DMS114 treated with DMSO at 0.1 percent for 48 hours (cell line): ENCODE data around the gene MSH2.
"Not testable (repeated sequence)": the region's sequence is repeated elsewhere in the genome, so short reads cannot be mapped to it uniquely, and the experiment has no call there.

Source experiments
- DNase-seq: peaks from one replicate; lab custom pipeline; 2025; ENCODE audit not compliant: unreplicated experiment; lab: John Stamatoyannopoulos, UW

Gene MSH2

DNA sequence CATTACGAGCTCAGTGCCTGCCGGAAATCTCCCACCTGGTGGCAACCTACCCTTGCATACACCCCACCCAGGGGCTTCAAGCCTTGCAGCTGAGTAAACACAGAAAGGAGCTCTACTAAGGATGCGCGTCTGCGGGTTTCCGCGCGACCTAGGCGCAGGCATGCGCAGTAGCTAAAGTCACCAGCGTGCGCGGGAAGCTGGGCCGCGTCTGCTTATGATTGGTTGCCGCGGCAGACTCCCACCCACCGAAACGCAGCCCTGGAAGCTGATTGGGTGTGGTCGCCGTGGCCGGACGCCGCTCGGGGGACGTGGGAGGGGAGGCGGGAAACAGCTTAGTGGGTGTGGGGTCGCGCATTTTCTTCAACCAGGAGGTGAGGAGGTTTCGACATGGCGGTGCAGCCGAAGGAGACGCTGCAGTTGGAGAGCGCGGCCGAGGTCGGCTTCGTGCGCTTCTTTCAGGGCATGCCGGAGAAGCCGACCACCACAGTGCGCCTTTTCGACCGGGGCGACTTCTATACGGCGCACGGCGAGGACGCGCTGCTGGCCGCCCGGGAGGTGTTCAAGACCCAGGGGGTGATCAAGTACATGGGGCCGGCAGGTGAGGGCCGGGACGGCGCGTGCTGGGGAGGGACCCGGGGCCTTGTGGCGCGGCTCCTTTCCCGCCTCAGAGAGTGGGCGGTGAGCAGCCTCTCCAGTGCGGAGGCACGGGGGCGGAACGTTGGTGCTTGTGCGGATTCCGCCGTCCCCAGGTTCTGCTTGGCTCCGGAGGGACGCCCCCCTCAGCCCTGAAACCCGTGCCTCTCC is at the start of gene MSH2:
Gene MSH2, plus strand, starts transcription at position 352 of the 804 bp plus-strand sequence. Its CDS starts 36 bp downstream, at position 388.
- DNase-seq, result peak; percentile 87

DNA sequence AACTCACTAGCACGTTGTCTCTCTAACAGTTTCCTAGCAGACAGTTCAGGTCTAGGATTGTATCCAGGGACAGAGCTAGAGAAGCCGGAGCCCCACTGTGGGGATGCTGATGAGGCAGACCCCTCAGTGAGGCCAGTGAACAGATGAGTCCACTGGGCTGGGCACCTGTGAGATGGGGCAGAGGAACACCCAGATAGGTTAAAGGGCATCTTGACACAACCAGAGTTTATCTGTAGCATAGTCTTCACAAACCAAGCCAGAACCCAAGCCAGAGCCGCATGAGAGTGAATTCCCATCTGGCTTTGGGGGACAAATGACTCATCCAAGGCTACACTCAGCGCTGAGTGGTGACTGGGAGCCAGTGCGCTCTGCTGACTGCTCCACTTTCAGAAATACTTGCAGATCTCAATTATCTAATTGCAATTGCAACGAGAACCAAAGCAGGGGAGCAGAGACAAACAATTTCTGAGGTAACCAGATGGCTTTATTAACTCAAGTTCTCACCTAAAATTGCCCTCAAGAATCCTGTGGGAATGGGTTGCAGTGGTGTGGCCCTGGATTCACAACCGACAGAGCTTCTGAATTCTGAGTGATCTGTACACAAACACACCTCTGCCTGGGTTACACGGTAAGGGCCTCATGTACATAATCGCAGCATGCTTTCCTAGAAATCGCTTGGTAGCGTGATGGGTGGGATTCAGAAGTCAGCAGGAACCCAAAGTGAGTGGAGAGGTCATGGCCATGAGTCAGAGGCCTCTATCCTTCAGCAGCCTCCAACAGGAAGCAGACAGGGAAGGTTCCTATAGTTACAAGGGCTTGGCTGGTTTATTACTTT is 48.7 kb upstream of the MSH2 start:
- no peak for DNase-seq

DNA sequence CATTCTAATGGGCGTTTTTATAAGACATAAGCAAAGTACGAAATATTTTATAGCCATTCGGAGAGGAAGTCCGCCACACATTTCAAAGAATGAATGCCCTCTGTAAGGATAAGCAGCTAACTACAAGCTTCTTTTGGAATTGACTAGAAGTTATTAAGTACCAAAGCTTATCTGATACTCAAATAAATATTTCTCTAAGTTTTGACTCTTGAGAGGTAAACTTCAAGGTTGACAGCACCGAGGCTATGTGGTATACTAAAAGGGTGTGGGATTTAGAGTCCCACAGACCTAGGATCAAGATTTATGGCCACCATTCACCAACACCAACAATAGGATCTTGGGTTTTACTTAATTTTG is 48.1 kb upstream of the MSH2 start:
- DNase-seq, result no peak

DNA sequence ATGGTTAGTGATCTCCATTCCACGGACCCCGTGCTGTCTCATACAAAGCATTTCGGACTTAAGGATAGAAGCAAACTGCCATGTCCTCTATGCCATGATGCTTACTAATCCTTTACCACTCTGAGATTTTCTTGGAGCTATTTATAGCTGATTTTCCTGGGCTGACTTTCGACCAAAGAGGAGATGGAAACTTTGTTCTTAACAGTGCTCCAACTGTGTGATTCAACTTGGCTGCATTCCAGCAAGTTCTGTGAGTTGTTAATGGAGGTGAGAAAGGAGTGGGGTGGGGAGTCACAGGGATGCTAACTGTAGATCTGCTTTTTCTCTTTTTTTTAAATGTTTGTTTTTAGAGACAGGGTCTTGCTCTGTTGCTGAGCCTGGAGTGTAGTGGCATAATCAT is 45.5 kb upstream of the MSH2 start:
- no peak for DNase-seq

DNA sequence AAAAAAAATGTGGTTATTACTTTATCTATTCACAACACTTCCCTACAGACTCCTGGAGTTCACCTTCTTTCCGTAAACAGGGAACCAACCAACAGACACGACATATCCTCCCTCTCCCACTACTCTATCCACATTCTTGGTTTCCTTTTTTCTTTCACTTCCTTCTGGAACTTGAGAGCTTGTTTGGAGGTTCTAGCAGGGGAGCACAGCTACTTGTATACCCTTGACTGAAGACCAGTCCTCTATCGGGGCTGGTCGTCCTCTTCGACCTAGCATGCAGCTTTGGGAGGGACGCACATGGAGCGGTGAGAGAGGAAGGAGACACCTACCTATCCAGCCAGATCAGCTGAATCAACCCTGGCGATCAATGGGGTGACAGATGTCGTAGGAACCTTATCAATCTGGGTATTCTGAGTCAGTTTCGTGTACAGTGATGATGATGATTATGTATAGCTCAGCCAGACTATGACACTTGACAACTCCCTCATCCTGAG is 43.5 kb upstream of the MSH2 start:
- no peak for DNase-seq

DNA sequence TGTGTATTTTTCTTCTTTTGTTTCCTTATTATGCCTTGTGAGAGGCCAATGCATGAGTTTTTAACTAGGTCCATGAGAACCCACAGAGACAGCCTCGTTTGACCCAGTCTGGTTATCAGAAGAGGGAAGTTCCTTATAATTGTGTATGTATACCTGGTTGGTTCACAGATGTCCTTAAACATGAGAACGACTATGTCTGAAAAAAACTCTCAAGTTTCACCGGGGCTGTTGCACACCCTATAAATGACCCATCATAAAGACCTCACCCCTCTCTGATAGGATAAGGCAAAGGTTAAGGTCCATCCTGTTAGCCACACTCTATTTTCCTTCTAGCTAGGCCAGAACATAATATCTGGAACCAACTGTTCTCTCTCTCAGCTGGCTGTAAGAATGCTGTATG is 42.7 kb upstream of the MSH2 start:
- DNase-seq, result no peak

DNA sequence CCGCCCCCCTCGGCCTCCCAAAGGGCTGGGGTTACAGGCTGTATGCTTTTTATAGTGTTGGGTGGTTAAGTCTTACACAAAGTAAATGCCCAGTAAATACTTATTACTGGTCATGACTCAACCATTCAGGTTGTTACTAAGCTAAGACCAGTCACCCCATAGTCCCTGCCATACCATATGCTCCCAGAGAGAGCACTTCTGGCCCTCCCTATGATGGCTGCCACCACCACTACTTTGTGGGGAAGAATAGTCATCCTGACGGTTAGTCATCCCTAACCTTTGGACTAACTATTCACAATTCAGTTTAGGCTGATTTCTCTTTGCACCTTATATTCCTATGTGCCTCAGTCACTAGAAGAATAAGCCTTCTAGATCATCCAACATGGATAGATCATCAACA is 42.0 kb upstream of the MSH2 start:
- no peak for DNase-seq

DNA sequence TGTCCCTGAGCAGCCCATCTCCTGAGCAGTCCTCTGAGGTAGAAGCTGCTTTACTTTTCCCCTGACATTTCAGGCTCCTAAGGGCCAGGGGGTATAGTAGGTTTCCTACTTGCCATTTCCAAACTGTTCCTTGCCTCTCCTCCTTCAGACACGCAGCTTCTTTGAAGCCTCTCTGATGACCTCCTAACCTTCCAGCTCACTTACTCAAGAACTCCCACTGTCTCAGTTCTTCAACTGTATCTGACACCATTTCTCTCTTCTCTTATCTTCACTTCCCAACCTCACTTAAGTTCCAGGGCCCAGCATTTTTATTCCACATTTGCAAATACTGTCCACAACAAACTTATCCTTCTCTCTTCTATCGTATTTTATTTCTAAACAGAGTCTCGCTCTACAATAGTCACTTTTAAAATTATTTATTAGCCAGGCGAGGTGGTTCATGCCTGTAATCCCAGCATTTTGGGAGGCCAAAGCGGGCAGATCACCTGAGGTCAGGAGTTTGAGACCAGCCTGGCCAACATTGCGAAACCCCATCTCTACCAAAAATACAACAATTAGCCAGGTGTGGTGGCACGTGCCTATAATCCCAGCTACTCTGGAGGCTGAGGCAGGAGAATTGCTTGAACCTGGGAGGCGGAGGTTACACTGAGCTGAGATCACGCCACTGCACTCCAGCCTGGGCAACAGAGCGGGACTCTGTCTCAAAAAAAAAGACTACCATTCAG is 41.3 kb upstream of the MSH2 start:
- DNase-seq, result not testable (repeated sequence)

DNA sequence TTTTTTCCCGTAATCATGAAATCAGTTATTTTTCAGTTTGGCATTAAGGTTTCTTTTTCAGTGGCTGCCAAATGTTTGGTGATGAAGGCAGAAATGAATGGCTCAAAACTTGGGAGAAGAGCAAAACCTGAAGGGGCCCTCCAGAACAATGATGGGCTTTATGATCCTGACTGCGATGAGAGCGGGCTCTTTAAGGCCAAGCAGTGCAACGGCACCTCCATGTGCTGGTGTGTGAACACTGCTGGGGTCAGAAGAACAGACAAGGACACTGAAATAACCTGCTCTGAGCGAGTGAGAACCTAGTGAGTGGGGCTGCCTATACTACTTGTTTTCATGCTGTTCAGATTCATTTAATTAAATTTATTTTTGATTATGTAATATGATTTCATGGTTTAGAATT is 29.2 kb upstream of the MSH2 start:
- DNase-seq, result no peak

DNA sequence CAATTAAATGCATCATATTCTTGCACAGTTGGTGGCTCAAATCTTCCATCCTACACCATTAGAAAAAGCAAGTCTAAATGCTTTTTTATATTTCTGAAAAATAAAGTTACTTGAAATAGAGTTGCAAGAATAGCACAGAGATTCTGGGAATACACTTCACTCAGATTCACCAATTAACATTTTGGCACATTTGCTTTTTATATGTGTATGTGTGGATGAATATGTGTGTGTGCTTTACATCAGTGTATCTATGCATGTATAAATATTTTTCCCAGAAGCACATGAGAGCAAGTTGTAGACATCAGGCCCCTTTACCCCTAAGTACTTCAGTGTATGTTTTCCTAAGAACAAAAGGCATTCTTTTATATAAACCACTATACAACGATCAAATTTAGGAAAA is 27.6 kb upstream of the MSH2 start:
- no peak for DNase-seq

DNA sequence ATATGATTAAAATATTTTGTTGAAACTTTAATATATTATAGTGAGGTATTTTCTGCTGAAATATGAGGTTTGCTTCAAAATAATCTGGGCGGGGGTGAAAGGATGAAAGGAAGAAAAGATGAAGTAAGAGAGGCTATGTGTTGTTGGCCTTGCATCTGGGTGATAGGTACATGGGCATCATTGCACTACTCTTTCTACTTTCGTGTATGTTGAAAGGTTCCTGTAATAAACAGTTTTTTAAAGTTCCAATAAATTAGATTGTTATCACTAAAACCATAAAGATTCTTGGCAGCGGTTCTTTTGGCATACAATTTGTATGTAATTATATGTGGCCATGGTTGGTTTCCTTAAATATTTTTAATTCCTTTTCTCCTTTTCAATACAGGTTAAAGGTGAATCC is 23.6 kb upstream of the MSH2 start:
- no peak for DNase-seq

DNA sequence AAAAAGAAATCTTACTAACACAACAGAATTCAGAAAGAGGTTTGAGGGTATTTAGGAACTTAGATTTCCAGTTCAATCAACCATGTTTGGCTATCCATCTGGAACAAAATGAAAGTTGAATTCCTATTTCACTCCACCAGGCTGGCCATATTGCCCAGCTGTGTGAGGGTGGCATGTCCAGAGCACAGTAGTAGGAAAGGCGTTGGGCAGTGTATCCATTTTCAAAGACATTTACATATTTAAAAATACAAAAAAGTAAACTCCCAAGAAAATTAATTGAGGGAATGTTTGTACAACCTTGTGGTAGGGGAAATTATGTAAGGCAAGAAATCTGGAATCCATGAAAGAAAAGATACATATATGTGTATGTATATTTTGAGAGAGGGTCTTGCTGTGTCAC is 21.5 kb upstream of the MSH2 start:
- DNase-seq, result no peak

DNA sequence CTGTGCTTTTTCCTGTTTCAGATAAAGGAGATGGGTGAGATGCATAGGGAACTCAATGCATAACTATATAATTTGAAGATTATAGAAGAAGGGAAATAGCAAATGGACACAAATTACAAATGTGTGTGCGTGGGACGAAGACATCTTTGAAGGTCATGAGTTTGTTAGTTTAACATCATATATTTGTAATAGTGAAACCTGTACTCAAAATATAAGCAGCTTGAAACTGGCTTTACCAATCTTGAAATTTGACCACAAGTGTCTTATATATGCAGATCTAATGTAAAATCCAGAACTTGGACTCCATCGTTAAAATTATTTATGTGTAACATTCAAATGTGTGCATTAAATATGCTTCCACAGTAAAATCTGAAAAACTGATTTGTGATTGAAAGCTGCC is 16.4 kb upstream of the MSH2 start:
- DNase-seq, result no peak

DNA sequence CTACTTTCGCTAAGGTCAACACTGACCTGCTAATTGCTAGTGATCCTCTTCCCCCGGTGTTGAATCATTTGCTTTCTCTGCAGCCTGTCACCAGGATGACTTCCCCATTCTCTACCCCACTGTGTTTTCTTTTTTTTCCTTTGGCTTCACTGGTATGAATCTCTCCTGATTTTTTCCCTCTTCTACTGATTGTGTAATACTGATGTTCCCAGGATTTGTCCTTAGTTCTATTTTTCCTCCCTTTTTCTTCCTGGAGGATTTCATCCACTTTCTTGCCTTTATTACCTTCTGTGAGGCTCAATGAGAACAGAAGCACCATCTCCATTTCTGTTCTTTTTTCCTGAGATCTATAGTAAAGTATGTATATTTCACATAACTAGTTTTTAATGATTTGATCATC is 14.1 kb upstream of the MSH2 start:
- DNase-seq, result no peak

DNA sequence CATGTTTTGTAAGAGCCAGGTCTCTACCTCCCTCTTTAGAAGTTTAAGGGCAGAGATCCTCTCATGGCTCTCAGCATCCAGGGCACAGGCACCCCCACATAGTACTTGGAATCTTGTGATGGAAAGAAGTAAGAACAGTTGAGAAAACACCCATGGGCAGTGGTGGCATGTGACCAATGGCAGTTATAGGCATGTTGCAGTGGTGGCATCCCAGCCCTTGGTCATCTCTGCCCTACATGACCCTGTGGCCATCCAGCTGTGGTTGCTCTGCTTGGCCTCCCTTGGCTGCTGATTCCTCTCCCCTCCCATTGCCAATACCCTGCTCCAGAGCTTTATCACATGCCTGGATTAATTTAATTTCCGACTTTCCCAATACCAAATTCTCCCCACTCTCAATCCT is 13.3 kb upstream of the MSH2 start:
- no peak for DNase-seq

DNA sequence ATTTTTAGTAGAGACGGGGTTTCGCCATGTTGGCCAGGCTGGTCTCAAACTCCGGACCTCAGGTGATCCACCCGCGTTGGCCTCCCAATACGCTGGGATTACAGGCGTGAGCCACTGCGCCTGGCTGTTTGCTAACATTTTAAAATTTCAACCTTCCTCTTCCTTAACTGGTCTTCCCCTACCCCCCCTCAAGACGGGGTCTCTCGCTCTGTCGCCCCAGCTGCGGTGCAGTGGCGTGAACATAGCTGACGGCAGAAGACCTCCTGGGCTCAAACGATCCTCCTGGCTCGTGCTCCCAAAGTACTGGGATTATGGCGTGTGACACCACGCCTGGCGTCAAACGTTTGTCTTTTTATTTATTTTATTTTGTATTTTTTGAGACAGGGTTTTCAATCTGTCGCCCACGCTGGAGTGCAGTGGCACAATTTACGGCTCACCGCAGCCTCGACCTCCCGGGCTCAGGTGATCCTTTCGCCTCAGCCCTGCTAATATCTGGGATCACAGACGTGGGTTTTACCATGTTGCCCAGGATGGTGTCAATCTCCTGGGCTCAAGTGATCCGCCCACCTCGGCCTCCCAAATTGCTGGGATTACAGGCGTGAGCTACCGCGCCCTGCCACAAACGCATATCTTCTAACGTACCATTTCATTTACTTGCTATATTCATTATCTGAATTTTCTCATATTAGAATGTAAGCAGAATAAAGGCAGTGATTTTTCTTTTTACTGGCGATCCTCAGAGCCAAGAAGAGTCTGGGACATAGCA is 984 bp upstream of the MSH2 start:
- no peak for DNase-seq

DNA sequence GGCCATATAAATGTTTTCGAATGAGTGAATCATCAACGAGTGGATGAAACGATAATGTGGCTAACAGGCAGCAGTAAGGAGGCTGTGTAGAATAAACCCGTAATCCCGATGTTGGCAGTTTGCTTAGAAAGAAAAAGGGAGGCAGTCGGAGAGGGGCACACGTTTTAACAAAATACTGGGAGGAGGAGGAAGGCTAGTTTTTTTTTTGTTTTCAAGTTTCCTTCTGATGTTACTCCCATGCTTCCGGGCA is 476 bp upstream of the MSH2 start:
- no peak for DNase-seq

DNA sequence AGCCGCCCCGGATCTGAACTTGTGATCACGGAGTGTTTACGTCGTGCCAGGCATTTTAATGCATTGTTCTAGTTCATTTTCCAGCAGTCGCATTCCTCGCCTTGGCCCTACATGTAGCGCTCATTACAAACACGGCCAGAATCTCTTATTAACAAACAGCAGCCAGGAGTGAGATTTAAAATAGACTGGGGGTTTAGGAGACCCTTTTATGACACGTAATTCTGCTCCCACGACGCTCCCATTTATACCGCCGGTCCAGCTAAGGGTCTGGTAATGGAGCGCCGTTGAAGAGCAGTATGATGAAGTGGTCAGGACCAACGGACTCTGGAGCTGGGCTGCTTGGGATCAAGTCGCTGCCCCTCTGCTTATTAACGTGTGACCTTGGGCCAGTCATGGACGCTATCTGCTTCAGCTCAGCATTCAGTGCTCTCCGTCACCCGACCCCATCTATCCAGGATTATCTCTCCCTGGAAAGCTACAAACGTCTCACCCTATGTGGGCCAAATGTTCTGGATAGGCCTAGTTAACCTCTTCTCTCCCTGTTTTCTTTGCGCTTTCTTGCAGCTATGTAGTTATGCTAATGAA is 745 bp downstream of the MSH2 start:
- DNase-seq, result no peak

DNA sequence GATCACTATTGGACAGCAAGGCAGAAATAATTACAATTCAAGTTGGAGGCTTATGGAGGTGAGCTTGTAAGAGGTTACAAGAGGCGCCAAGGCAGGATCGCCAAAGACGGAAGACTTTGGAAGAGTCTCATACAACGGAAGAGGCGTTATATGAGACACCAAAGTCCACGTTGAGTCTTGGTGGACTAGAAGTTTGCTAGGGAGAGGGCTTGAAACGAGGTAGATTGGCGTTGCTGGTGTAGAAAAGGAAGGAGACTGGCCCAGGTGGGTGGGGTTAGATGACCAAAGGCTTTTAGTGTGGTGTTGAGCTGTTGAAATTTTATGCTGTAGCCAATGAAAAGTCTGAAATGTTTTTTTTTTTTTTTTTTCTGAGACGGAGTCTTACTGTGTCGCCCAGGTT is 1.4 kb downstream of the MSH2 start:
- no peak for DNase-seq

DNA sequence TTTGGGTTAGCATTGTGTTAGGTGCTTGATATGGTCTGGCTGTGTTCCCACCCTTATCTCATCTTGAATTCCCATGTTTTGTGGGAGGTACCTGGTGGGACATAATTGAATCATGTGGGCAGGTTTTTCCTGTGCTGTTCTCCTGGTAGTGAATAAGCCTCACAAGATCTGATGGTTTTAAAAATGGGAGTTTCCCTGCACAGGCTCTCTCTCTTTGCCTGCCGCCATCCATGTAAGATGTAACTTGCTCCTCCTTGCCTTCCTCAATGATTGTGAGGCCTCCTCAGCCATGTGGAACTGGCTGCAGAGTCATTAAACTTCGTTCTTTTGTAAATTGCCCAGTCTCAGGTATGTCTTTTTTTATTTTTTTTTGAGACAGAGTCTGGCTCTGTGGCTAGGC is 2.8 kb downstream of the MSH2 start:
- DNase-seq, result no peak
